SU-DHL-6 (cell line): ENCODE data around the gene NTMT2.

Experiments
- CTCF ChIP-seq: fragments of 200-600 bp; sonication (generic); IDR thresholded peaks from one replicate; pipeline ENCODE4 v1.5.1; 2017; ENCODE audit warnings: antibody characterized with exemption, mild to moderate bottlenecking, low read length, moderate library complexity; ENCODE audit not compliant: insufficient read depth, poor library complexity, severe bottlenecking
- EZH2phosphoT487 ChIP-seq: fragments of 200-600 bp; sonication (generic), shearing (Covaris generic); conservative IDR thresholded peaks from 2 replicates; pipeline ENCODE4 v1.6.1; 2018; ENCODE audit warnings: mild to moderate bottlenecking, antibody characterized with exemption, low read length, moderate library complexity, mixed read lengths

- TF ChIP-seq CTCF (no peak), EZH2phosphoT487 (no peak)
Measured at GRCh38 chr1:170156594-170156993, 10.8 kb downstream of the NTMT2 start.
